ENCODE data around the gene CLK3. TPM values are rescaled to one million over a fixed set of nuclear protein-coding genes. Genes with fewer than 3 reads are reported as not detected.
"Not testable (repeated sequence)": the region's sequence is repeated elsewhere in the genome, so short reads cannot be mapped to it uniquely, and the experiment has no call there.

The CLK3 gene
- total RNA-seq, 2 experiments from 2014 or later = 159 to 168 TPM

- Mint-ChIP-seq H3K4me3 (no peak overlapping the region), H3K9me3 (no peaks in the 10 kb centered on the region), H3K27me3 (no peaks in the 10 kb centered on the region), H3K36me3 (ENCODE audit: low read depth) (peaks cover 19% of the 10 kb centered on the region), H3K27ac (no peak overlapping the region), H3K4me1 (ENCODE audit: low read depth) (peaks cover 9% of the 10 kb centered on the region)
- CTCF ChIA-PET = interaction anchor here (1.6 kb wide), 1 partner anchor 219 kb away, joined by 3 read pairs; no protein-coding TSS in a partner anchor
- DNase-seq (no peak), ATAC-seq (no peak)
- TF ChIP-seq, protein P1, sequence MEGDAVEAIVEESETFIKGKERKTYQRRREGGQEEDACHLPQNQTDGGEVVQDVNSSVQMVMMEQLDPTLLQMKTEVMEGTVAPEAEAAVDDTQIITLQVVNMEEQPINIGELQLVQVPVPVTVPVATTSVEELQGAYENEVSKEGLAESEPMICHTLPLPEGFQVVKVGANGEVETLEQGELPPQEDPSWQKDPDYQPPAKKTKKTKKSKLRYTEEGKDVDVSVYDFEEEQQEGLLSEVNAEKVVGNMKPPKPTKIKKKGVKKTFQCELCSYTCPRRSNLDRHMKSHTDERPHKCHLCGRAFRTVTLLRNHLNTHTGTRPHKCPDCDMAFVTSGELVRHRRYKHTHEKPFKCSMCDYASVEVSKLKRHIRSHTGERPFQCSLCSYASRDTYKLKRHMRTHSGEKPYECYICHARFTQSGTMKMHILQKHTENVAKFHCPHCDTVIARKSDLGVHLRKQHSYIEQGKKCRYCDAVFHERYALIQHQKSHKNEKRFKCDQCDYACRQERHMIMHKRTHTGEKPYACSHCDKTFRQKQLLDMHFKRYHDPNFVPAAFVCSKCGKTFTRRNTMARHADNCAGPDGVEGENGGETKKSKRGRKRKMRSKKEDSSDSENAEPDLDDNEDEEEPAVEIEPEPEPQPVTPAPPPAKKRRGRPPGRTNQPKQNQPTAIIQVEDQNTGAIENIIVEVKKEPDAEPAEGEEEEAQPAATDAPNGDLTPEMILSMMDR (IDR thresholded peaks at IDR 0.05) = no peak
- intact Hi-C loops (cut with micrococcal nuclease) = no loop called here
- POLR2A ChIA-PET = no interaction called here
Measured at GRCh38 chr15:74593122-74593521, 22.5 kb upstream of the CLK3 start.

GRCh38 chr15:74594455-74594854 is 21.2 kb upstream of the CLK3 start:
- TF ChIP-seq, protein P1 (IDR thresholded peaks at IDR 0.05) = no peak
- POLR2A ChIA-PET = no interaction called here
- Mint-ChIP-seq H3K4me3 (no peak overlapping the region), H3K27me3 (no peaks in the 10 kb centered on the region), H3K27ac (no peak overlapping the region), H3K4me1 (ENCODE audit: low read depth) (peaks cover 22% of the 10 kb centered on the region), H3K9me3 (no peaks in the 10 kb centered on the region), H3K36me3 (ENCODE audit: low read depth) (peaks cover 25% of the 10 kb centered on the region)
- ATAC-seq (no peak), DNase-seq (no peak)
- CTCF ChIA-PET = interaction anchor here (1.2 kb wide), 1 partner anchor 37 kb away, joined by 3 read pairs; no protein-coding TSS in a partner anchor
- intact Hi-C loops (cut with micrococcal nuclease) = no loop called here

DNA sequence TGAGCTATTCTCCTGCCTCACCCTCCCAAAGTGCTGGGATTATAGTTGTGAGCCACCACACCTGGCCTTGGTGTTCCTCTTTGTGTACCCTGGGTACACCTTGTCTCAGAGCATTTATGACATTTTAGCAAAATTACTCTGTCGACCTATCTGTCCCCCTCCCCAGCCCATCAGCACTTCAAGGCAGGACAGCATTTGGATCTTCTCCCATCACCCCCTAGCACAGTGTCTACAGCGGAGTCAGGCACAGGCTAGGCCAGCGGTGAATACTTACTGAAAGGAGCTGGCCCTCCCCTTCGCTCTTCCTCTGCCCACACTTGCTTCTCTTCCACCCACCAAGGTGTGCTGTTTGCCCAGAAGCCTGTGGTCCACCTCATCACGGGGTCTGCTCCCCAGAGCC is 20.4 kb upstream of the CLK3 start:
- Mint-ChIP-seq H3K27me3 (no peaks in the 10 kb centered on the region), H3K27ac (peak overlapping the region; percentile 21), H3K9me3 (no peaks in the 10 kb centered on the region), H3K4me3 (no peak overlapping the region), H3K4me1 (ENCODE audit: low read depth) (peaks cover 24% of the 10 kb centered on the region), H3K36me3 (ENCODE audit: low read depth) (peaks cover 21% of the 10 kb centered on the region)
- no peak for ATAC-seq
- TF ChIP-seq, protein P1 (IDR thresholded peaks at IDR 0.05) = no peak
- POLR2A ChIA-PET = interaction anchor here (0.7 kb wide), 1 partner anchor 44 kb away, joined by 3 read pairs; no protein-coding TSS in a partner anchor
- DNase-seq = no peak
- intact Hi-C loops (cut with micrococcal nuclease) = no loop called here
- CTCF ChIA-PET = interaction anchor here (1.2 kb wide), 1 partner anchor 36 kb away, joined by 3 read pairs; no protein-coding TSS in a partner anchor

- H3K9me3 Mint-ChIP-seq; intact Hi-C loops (cut with micrococcal nuclease); CTCF ChIA-PET; H3K4me3 Mint-ChIP-seq; ATAC-seq; DNase-seq; POLR2A ChIA-PET; H3K27ac Mint-ChIP-seq; H3K27me3 Mint-ChIP-seq: not testable (repeated sequence)
- peaks cover 21% of the 10 kb centered on the region for H3K36me3 Mint-ChIP-seq (ENCODE audit: low read depth)
- peaks cover 24% of the 10 kb centered on the region for H3K4me1 Mint-ChIP-seq (ENCODE audit: low read depth)
Measured at GRCh38 chr15:74596736-74597135, 18.9 kb upstream of the CLK3 start.

DNA sequence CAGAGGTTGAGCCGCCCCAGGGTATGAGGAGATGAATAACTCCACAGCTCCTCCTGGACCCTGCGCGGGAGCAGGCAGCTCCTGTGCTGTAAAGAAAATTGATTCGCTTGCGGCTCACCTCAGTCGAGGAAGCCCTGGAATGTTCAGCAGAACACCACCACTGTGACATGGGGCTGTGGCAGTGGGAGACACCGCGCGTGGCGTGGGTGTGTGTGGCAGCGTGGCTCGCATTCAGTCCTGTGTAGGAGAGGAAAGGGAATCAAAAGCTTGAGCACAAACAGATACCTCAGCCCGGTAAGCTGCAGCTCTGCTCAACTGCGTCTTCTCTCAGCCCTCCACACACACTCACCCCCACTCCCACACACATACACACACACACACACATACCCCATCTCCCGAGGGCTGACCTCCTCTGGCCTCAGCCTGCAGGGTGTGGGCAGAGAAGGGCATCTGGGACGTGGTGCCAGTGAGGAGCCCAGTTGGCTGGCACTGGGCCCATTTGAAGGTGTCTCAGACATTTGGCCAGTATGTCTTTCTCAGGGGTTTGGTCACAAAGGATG is 18.4 kb upstream of the CLK3 start:
- peaks cover 21% of the 10 kb centered on the region for H3K36me3 Mint-ChIP-seq (ENCODE audit: low read depth)
- H3K4me3 Mint-ChIP-seq; H3K27me3 Mint-ChIP-seq; H3K9me3 Mint-ChIP-seq; DNase-seq; intact Hi-C loops (cut with micrococcal nuclease); H3K27ac Mint-ChIP-seq; ATAC-seq: not testable (repeated sequence)
- ChIA-PET CTCF (interaction anchor here (0.7 to 2.4 kb wide), 4 partner anchors 25 to 173 kb away, joined by 3 to 11 read pairs (median 4); no protein-coding TSS in a partner anchor), POLR2A (interaction anchor here (0.7 to 4.4 kb wide), 4 partner anchors 11 to 26 kb away, joined by 3 to 33 read pairs (median 10); no protein-coding TSS in a partner anchor)
- peaks cover 24% of the 10 kb centered on the region for H3K4me1 Mint-ChIP-seq (ENCODE audit: low read depth)

All from activated CD8-positive, alpha-beta T cell treated with anti-CD3 and anti-CD28 coated beads for 36 hours (primary cell).